A673 (cell line): ENCODE results near the gene PCARE.

Source experiments
- CTCF ChIP-seq: fragments of 300-800, 200-600 bp; sonication (generic); conservative IDR thresholded peaks from 2 replicates; pipeline ENCODE4 v1.5.1; 2017; ENCODE audit warnings: low read depth, mild to moderate bottlenecking, antibody characterized with exemption, low read length, moderate library complexity, mixed read lengths
- EZH2 ChIP-seq: fragments of 200-600 bp; sonication (generic); IDR thresholded peaks from 2 replicates; pipeline ENCODE4 v1.6.1; 2017; ENCODE audit warnings: borderline replicate concordance, low read depth, mild to moderate bottlenecking, mixed read lengths, antibody characterized with exemption, low read length; ENCODE audit not compliant: poor library complexity, severe bottlenecking

DNA sequence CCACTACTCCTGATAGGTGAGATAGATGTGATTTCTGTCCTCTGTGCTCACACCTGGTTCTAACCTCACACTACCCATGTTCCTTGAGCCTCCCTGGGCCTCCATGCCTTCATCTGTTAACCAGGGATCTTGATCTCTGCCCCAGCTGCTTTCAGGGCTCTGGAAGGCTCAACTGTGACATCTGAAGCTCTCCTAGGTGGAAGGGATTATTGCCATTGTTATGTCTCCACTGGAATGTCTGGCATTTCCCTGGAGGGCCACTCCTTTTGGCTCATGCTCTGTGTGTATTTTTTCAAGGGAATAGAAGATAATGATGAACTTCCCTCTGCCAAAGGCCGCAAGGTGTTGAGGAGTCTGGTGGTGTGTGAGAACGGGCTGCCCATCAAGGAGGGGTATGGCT, 41.2 kb downstream of the PCARE start:
- TF ChIP-seq CTCF: no peak
- no peak for TF ChIP-seq EZH2
